Sigmoid colon (tissue), 4 donors: ENCODE results near the gene PAQR8.

Experiments
- EP300 ChIP-seq, 4 donors: sonication (generic); formaldehyde crosslinking; IDR thresholded peaks; one replicate each; pipeline ENCODE4 v1.6.1; 2017; ENCODE audit warnings: antibody characterized with exemption in 4 of 4
- POLR2A ChIP-seq, 2 donors: fragments of 450-650 bp; IDR thresholded peaks; one replicate each; pipeline ENCODE4 v1.6.1; 2016; ENCODE audit warnings: antibody characterized with exemption in 2 of 2, mild to moderate bottlenecking in 2 of 2, moderate library complexity in 2 of 2
- POLR2AphosphoS5 ChIP-seq, 4 donors: sonication (generic); formaldehyde crosslinking; IDR thresholded peaks; one replicate each; pipeline ENCODE4 v1.6.1; 2017; ENCODE audit warnings: antibody characterized with exemption in 4 of 4
- TF ChIP-seq, protein P1 (sequence below), 4 experiments: fragments of 450-650 bp in 3 of 4; fragments of 200-600 bp in 1 of 4; IDR thresholded peaks; one replicate each; pipeline ENCODE4 v1.5.1; 2016 to 2019; ENCODE audit warnings: antibody characterized with exemption in 4 of 4, mild to moderate bottlenecking in 3 of 4, moderate library complexity in 2 of 4

DNA sequence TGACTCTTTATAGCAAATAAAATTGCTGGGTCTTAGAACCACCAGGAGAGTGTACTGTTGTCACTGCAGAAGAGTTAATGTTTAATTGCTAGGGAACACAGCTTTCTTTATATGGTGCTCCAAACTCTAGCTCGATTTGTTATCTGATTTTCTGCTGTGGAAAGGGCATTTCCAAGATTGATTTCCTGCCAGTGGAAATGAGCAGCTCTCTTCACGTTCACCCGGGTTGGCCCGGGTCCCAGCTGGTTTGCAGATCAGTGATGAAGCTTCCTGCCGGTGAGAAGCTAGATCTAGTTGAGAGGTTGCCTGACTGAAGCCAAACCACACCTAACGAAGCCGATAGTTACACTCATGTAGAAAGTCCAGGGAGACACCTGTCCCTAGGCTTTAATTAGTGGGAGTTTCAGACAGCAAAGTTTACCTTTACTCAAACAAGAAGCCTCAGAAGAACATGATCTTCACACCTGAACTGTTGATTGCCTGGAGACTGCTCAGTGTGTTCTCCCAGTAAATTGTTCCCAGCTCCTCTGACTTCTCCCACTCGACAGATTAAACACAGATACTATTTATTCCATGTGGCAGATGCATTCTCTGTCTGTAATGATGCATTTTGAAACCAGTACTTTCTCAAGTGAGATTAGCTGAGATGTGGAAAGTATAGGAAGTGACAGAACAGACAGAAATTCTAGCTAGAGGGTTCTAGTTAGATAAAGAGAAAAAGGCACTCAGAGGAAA, 27.8 kb downstream of the PAQR8 start:
- TF ChIP-seq, protein P1, sequence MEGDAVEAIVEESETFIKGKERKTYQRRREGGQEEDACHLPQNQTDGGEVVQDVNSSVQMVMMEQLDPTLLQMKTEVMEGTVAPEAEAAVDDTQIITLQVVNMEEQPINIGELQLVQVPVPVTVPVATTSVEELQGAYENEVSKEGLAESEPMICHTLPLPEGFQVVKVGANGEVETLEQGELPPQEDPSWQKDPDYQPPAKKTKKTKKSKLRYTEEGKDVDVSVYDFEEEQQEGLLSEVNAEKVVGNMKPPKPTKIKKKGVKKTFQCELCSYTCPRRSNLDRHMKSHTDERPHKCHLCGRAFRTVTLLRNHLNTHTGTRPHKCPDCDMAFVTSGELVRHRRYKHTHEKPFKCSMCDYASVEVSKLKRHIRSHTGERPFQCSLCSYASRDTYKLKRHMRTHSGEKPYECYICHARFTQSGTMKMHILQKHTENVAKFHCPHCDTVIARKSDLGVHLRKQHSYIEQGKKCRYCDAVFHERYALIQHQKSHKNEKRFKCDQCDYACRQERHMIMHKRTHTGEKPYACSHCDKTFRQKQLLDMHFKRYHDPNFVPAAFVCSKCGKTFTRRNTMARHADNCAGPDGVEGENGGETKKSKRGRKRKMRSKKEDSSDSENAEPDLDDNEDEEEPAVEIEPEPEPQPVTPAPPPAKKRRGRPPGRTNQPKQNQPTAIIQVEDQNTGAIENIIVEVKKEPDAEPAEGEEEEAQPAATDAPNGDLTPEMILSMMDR (IDR thresholded peaks at IDR 0.05): peak in 1 of 4 experiments; percentile 6
- TF ChIP-seq POLR2A (IDR thresholded peaks at IDR 0.05) (no peak), EP300 (IDR thresholded peaks at IDR 0.05) (no peak), POLR2AphosphoS5 (IDR thresholded peaks at IDR 0.05) (no peak)
